GM19395 (cell line): ENCODE measurements around the gene FBN1.

ENCODE experiments used
- ATAC-seq: cut with Tn5 transposase; IDR thresholded peaks from one replicate; pipeline ENCODE4 v1.9.1; 2021; ENCODE audit warnings: mild to moderate bottlenecking, moderate library complexity; ENCODE audit not compliant: unreplicated experiment

FBN1 gene

DNA sequence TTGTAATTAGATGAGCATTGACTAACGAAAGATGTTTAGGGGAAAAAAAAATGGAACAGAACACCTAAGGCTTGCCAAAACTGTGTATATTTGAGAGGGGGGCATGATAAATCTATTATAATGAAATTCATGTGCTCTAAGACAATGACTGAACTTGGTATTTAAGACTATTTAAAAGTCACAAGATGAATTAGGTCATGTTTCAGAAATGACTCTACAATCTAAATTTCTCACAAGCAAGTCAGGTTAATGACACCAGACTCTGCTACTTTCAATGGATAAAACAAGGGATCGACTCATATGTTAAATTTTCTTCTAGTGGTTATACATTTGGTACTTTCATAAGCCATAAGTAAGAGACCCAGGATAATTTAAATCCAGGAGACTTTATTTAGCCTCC, 235.9 kb downstream of the FBN1 start:
- ATAC-seq: no peak

DNA sequence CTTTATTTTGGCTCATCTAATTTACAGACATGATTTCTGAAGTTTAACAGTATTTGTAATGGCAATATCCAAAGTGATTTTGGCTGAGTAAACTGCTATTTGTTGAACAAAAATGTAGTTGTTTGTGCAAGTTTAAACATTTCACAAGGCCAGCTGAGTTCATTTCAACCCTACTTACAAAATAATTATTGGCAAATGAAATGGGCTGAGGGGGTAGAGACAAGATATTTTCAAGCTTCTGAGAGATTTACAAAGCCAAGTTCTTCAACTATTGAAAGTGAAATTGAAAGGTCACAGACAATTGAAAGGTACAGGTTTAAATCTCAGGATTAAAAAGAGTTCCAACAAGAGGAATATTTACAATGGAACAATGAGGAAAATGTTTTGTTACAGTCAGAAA, 237.2 kb downstream of the FBN1 start:
- ATAC-seq: no peak

DNA sequence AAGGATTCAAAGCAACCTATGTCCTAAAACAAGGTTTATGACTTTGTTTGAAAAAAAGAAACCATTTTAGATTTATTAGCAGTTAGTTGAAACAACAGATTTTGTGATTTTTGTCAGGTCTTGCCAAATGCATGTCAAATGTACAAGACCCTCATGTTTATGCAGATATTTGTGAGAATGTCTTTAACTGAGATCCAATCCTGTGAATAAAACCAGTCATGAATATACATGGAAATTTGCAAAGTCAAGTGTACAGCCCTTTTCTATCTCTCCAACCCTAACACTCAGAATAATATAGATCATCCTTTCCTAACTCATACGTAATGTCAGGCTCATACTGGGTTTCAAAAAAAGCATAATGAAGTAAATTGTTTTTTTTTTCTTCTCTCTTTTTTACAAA, 237.9 kb downstream of the FBN1 start:
- ATAC-seq: no peak

DNA sequence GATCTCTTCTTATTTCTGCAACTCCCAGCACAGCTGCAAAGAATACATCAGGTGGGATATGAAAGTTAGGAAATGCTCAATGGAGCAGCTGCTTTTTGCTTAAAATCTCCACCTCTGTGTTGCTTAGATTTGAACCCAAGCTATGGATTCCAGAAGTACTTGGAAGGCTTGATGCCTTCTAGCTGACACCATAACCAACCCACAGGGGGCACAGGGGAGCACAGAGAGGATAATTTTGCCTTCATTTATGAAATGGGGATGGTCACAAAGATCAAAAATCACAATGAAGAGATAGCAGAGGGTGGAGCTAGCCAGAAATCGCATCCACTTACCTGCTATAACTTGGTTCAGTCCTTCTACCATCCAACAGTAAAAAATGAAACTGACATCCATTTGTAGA, 238.6 kb downstream of the FBN1 start:
- no peak for ATAC-seq

DNA sequence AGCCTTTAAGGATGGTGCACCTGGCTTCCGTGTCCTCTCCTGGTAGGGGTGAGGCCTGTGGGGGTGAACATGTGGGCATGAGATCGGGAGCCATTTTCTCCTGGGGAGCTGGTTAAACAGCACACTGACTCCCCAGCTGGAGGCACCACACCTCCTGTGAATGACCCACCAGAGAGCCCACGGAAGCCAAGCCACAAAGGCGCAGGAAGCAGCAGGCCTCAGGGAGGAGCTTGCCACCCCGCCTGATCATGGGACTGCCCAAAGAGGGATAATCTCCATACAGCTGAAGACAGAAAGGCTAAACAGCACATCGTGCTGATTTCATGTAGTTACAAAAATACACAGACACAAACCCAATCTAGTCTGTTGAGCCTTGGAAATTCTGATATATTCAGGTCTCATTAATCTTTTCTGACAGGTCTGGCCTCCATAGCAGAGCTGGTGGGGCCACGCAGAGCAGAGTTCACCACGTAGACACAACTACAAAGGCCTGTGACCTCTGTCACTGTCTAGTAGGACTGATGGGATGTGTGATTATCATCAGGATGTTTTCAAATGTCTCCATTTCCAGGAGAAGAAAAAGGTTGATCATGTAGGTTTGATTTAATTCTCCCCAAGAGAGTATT, 239.1 kb downstream of the FBN1 start:
- ATAC-seq: no peak

DNA sequence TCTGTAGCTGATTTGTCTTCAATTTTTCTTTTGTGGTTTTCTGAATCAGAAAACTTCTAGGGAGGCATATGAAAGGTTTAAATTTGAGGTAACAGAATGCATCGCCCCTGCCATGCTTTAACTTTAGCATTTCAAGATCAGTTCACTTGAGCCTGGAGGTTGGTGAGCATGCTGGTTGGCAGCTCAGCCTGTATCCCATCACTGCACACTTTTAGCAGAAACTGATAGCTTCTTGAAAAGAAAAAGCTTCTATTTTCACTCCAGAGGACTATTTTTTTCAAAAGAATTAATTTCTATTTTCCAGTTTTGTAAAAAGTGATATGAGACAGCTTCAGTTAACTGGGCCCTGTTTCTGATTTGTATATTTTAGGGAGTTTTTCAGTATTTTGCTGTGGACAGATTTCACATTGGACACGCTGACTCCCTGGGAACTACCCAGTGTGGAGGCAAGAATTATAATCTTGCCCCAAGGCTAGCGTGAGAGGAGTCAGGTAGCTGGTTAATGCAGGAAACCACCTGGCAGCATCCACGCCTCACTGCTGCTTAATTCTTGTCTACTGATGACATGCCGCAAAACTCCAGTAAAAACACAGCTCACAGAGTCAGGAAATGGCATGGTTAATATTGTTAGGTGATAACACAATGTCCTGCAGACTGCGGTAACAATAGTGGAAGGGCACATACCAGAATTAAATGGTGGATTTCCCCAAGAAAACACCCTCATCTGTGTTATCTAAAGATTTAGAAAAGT, 242.9 kb downstream of the FBN1 start:
- ATAC-seq: no peak

DNA sequence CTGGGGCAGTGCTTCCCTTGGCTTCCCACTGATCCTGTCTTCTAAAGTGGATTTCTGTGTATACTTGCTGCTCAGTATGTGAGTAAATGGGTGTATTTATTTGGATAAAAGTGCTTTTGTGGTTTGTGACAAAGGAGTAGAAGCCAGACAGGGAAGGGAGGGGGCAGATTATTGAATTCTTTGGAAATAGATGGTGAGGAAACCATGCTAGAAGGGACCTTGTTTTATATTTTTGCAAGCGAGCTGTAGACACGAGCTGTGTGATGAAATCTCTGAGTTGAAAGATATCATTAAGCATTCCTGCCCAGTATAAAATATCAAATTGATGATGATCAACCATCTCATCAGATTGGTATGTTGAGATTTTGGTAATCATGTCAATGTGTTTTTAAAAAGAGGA, 245.4 kb downstream of the FBN1 start:
- ATAC-seq: no peak

DNA sequence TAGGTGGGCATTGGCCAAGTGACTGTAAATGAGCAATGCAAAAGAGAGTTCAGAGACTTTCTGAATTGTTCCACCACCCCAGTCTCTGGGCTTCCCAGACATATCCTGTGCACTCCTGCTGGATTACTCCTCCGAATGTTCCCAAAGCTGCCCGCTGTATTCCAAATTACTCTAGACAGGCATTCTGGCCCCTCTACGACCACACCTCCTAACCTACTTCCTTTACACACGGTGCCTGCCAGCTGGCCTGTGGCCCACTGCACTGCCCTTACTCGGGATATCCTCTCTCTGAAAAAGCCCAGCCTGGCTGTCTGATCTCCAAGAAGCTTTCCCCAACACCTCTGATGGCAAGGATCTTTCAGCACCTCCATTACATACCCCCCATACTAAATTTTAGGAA, 247.7 kb downstream of the FBN1 start:
- ATAC-seq: no peak

DNA sequence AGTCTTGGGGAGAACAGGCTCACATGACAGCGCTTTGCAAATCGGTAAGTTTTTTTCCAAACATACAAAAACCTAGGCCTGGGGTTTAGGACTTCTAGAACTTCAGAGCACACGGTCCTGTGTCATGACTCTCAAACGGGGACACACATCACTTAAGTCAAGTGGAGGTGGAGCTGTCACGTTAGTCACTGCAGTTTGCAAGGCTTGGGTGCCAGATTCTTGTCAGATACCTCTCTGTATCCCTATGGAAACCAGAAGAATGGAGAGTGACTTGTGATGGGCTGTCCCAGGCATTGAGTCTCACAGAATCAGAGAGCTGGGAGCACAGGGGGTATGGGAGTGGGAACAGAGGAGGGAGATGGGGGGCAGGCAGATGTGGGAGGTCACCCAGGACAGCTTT, 249.5 kb downstream of the FBN1 start:
- no peak for ATAC-seq

DNA sequence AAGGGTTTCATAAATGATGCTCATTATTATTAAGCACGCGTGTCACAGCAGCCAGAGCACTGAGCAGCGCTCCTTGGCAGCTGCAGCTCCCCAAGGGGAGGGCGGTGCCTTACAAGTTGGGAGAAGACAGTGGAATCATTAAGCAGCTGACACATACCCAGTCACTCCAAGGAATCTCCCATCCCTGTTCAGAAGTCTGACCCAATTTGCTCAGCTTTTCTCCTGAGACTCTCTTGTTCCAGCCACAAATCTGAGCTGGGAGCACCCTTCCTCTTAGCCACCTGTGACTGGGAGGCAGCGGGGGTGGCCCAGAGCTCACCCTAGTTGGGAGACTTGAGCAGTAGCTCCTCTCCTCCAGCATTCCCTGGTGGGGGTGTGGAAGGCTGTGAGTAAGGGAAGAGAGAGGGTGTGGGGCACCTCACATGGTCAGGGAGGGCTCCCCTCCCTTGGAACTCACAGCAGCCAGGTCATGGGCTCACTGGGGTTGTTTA, 249.9 kb downstream of the FBN1 start:
- no peak for ATAC-seq

DNA sequence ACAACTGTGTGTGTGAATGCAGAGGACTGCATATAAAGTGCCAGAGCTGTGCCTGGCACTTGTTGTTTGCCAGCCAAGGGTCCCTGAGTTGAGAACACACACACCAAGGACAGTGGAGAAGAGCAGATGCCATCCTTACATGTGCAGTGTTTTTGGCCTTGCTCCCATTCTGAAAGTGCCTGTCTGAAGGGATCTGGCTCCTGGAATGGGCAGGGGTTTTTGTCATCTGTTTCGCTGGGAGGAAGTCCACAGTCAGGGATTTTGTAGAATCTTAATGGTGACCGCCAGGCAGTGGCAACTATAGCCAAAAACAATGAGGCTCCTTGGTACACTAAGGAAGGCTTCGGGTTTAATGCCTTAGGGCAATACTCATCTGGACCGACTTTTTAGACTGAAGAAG, 250.5 kb downstream of the FBN1 start:
- no peak for ATAC-seq

DNA sequence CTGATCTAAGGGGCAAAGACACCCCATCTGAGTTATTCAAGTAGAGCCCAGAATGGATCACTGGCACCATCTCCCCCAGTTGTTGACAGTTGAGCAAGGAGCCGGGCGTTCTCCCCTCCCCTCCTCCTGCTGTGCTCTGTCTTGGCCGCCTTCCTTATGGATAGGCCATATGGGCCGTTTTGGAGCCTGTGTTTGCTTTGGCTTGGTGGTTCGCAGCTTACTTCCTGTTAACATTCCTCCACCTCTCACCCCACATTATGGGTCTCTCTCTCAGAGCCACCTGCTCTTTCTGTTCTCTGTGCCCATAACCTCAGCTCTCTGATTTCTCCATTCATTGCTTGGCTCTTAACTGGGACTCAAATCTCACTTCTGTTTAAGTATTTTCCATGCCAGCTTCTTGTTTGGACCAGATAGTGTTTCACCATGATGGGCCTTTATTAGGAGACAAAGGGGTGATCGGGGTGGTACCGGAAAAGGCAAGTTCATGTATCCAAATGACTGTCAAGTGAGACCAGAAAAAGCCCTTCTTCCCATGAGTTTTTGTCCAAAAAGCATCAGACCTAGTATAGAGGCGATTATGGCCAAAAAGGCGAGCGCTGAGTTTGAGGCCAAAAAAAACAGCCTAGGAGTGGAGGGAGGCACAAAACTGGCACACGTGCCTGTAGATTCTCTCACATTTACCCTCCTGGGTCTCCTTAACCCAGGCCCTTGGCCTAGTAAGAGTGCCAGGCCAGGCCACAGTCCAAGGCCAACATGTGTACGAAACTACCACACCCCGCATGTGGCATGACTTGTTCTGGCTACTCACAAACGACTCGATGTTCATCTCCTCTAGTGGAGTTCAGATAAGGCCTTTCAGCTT, 251.6 kb downstream of the FBN1 start:
- ATAC-seq: no peak

DNA sequence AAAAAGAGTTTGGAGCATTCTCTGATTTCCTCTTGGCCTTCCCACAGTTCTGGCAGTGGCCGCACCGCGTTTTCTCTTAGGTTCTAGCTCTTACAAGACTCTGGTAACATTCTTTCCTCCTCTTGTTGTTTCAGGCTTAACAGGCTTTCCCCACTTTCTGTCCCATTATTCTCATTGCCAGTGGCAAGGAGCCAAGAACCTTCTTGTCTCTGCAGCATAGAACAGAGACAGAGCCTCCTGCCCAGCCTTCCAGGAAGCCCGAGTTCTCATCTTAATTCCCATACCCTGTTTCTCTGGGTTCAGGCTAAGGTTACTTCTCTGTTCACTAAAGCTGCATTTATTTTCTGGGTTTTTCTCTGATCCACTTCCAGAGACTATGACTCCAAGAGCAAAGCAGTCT, 253.2 kb downstream of the FBN1 start:
- no peak for ATAC-seq

DNA sequence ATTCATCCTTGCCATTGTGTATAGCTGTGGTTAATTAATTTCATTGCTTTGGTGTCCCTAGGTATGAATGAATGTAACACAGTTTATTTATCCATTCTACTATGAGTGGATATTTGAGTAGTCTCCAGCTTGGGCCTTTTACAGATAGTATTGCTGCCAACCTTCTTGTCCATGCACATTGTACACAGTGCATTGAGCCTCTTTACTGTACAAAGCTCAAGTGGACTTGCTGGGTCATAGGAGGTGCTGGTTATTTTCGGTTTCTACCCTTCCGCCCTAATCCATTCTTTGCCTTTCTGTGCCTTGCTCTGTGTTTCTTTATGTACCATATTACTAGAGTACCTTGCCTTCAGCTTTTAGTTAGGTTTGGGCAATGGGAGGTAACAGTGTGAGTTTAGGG, 253.6 kb downstream of the FBN1 start:
- no peak for ATAC-seq

DNA sequence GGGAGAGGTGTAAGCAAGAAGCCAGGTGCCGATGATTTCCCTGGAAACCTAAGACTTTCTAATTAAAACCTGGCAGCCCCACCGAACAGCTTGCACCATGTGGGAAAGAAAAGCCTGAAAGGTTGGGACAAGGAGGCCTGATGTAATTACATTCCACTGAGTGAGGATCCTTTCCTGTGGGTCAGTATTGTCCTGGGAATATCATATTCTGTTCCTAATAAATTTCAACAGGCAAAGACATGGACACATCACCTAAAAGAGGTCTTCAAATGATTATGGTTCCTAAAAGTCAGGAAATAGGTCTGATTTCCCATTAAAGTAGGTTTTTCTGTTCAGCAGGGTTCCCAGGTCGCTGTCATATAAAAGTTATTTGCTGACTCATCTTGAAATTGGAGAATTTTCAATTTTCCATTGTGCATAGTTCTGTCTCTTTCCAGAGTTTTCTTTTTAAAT, 255.8 kb downstream of the FBN1 start:
- no peak for ATAC-seq

DNA sequence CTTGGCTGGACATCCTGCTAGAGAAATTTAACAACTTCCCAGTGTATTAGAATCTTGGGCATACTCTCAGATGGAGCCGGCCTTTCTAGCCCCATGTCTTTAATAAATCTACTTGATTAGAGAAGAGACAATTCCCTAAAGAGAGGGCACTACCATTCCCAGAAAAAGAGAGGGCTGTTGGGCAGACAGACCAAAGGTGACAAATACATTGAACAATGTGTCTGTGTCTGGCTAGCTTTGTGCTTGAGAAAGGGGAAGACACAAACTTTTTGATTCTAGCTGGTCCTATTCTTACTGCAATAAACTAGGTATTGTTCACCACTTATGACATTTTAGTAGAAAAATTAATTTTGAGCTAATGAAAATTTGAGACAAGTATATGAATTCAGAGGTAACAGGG, 256.6 kb downstream of the FBN1 start:
- ATAC-seq: no peak

DNA sequence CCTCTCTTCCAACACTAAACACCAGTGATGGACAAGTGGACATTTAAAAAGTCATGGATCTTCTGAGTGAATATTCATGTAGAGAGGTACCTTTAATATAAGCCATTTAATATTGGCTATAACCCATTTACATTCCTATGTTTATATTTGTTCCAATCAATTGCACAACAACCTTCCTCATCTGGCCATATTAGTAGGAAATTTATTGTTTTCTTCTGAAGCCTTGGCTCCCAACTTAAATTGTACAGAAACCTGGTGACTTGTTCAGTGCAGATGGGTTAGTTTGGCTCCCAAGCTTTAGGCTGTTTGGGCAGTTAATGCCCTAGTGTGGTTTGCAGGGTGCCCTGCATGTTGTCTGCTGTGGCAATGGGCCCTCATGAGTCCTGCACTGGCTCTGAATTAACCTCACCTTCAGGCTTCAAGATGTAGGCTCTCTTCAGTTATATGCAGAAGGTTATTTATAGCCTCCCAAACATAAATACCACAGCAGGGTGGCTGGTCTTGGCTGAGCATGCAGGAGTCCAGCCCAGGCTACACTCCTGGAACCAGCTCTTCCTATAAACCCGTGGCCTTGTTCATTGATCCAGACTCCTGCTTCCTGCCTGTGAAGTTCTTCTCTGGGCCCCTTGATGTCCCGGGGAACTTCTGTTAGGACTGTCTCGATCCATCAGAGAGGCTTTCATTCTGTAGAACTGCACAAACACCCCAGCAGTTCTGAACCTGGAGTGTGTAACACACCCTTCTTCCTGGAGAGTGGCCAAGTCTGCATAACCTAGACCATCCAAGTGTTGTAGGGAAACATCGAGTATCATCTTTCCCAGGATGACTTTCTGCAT, 257.3 kb downstream of the FBN1 start:
- no peak for ATAC-seq

DNA sequence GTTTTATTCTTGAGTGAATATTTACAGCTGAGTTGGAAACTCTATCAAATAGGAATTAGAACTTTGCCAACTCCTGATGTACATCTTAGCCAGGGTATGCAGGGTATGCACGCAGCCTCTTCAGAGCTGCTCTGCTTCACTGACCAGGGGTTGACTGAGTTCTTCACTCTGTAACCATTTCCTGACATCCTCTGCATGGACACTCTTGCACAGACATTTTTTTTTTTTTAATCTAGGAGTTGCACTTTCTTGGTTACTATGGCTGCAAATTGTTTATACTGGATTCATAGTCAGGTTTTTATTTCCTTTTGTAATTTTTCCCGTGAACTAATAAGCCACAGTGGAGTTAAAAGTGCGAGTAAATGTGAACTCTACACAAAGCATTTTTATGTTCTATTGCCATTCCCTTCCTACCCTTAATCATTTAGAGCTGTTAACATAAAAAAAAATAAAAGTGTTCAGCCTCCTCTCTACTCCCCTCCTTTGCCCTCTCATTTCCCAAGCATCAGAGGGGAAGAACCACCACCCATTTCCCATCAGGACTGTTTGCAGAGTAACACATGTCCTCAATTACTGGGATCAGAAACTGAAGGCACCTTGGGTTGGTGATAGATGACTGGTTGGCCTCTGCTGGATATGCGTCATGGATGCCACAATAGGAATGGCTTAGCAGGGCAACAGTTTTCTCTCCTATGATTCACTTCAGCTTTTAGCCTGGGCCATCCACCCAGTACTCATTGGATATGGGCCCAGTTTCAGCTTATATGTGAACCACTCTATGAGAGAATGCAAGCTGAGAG, 260.3 kb downstream of the FBN1 start:
- ATAC-seq: no peak

DNA sequence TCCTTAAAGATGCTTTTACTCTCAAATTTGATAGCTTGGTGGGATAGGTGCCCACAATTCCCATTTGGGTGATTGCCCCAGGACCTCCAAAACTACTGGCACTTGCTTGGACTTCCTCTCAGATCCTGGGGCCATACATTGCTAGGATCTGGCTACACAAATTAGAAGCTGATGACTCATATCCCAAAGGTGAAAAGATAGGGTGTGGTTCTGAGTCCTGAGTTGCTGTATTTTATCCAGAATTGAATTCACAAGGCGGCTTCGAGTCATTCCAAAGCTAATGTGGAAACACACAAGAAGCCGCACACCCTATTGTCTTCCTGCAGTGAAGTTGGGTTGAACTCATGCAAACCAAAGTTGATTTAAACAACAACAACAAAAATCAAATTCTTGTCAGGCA, 260.9 kb downstream of the FBN1 start:
- no peak for ATAC-seq

DNA sequence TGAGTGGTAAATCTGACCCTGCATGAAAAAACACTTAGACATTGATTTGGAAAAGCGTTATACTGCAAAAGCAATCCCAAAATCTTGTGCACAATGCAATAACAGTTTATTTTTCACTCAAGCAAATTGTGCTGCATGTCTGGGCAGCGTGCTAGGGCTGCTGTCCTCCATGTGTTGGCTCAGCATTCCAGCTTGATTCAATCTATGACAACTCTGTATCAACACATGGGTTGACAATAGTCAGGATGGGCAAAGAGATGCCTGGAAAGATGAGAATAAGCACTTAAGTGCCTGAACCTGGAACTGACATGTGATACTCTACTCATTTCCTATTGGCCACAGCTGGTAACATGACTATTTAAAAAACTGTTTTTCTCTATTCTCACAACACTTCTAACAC, 262.5 kb downstream of the FBN1 start:
- ATAC-seq: no peak
